Cortex of kidney (tissue), 1 donor: ENCODE results near the gene CST7.
"Not testable (repeated sequence)": the region's sequence is repeated elsewhere in the genome, so short reads cannot be mapped to it uniquely, and the experiment has no call there.

Source experiments
- DNase-seq: peaks from one replicate; lab custom pipeline; 2025; lab: John Stamatoyannopoulos, UW

CST7 gene

GRCh38 chr20:24948939-24949679 lies at the start of gene CST7:
TSS of gene CST7 (plus strand) at chr20:24949269. CDS start at chr20:24949506, 237 bp downstream.
- DNase-seq, result no peak

- DNase-seq, result no peak
Observed at GRCh38 chr20:24906806-24907205, 42.3 kb upstream of the CST7 start.

GRCh38 chr20:24908642-24909041 lies 40.4 kb upstream of the CST7 start:
- DNase-seq, result no peak

GRCh38 chr20:24909086-24909780 lies 39.8 kb upstream of the CST7 start:
- DNase-seq, result no peak

- no peak for DNase-seq
Observed at GRCh38 chr20:24909861-24910260, 39.2 kb upstream of the CST7 start.

- DNase-seq, result no peak
Observed at GRCh38 chr20:24910461-24910860, 38.6 kb upstream of the CST7 start.

GRCh38 chr20:24911461-24911860 lies 37.6 kb upstream of the CST7 start:
- DNase-seq, result no peak

- no peak for DNase-seq
Observed at GRCh38 chr20:24912397-24913075, 36.5 kb upstream of the CST7 start.

GRCh38 chr20:24913076-24913628 lies 35.9 kb upstream of the CST7 start:
- DNase-seq, result no peak

- no peak for DNase-seq
Observed at GRCh38 chr20:24914388-24915241, 34.5 kb upstream of the CST7 start.

GRCh38 chr20:24915440-24915839 lies 33.6 kb upstream of the CST7 start:
- DNase-seq, result no peak

- DNase-seq, result no peak
Observed at GRCh38 chr20:24915892-24916291, 33.2 kb upstream of the CST7 start.

GRCh38 chr20:24916412-24916811 lies 32.7 kb upstream of the CST7 start:
- DNase-seq, result no peak

GRCh38 chr20:24917056-24917455 lies 32.0 kb upstream of the CST7 start:
- DNase-seq, result no peak

GRCh38 chr20:24917797-24918578 lies 31.1 kb upstream of the CST7 start:
- DNase-seq, result no peak

- DNase-seq, result no peak
Observed at GRCh38 chr20:24918579-24919566, 30.2 kb upstream of the CST7 start.

GRCh38 chr20:24919665-24920064 lies 29.4 kb upstream of the CST7 start:
- DNase-seq, result not testable (repeated sequence)

GRCh38 chr20:24920706-24921105 lies 28.4 kb upstream of the CST7 start:
- not testable (repeated sequence) for DNase-seq

GRCh38 chr20:24929259-24929658 lies 19.8 kb upstream of the CST7 start:
- not testable (repeated sequence) for DNase-seq
